Ectodermal cell (in vitro differentiated cells): Measurements from ENCODE around the gene SLC25A13.

Experiments used
- H3K27ac ChIP-seq: 2 replicates; pipeline ENCODE4 v1.7.0; 2013; ENCODE audit warnings: mild to moderate bottlenecking, low read depth, low read length; ENCODE audit not compliant: insufficient read depth, poor library complexity, severe bottlenecking
- H3K27me3 ChIP-seq: 2 replicates; pipeline ENCODE4 v1.7.0; 2013; ENCODE audit warnings: mild to moderate bottlenecking, low read length; ENCODE audit not compliant: insufficient read depth, control insufficient read depth, poor library complexity, severe bottlenecking
- H3K36me3 ChIP-seq: one replicate; pipeline ENCODE4 v1.7.0; 2013; ENCODE audit warnings: low read length; ENCODE audit not compliant: control insufficient read depth, insufficient read depth
- H3K4me1 ChIP-seq: one replicate; pipeline ENCODE4 v1.7.0; 2013; ENCODE audit warnings: low read length; ENCODE audit not compliant: control insufficient read depth, insufficient read depth
- H3K4me3 ChIP-seq: 2 replicates; pipeline ENCODE4 v1.7.0; 2013; ENCODE audit warnings: low read depth, low read length, control low read depth; ENCODE audit not compliant: insufficient read depth
- H3K9me3 ChIP-seq: 2 replicates; pipeline ENCODE4 v1.7.0; 2013; ENCODE audit warnings: mild to moderate bottlenecking, low read length, moderate library complexity; ENCODE audit not compliant: control insufficient read depth
- WGBS, 2 experiments: methylation state at CpG; one replicate each; pipeline ENCODE4 v1.1.7; 2013; ENCODE audit warnings: missing lambda C conversion rate in 2 of 2; 5-methylcytosine and 5-hydroxymethylcytosine counted together

The SLC25A13 gene

DNA sequence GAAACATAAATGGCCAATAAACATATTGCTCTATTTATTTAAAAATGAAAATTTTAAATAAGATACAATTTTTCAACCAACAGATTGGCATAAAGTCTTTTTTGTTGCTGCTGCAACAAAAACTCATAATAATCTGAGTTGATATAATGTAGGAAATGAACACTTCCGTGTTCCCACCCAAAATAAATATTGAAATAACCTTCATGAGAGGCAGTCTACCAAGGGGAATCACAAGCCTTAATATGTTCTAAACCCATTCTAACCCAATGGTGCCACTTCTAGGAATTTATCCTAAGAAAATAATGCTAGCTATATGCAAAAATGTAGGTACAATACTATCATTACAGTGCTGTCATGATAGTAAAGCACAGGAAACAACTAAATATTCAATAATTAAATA lies 39.1 kb downstream of the SLC25A13 start:
- H3K27me3 ChIP-seq, result no peaks in the 10 kb centered on the region
- H3K4me3 ChIP-seq, result no peak overlapping the region
- 78% methylated on average over 1 of the region's 1 CpG; no CpG with 5 or more reads in 1 of the 2 experiments for WGBS, 2 experiments
- H3K27ac ChIP-seq, result no peak overlapping the region
- H3K36me3 ChIP-seq, result no peaks in the 10 kb centered on the region
- H3K4me1 ChIP-seq, result no peaks in the 10 kb centered on the region
- H3K9me3 ChIP-seq, result no peaks in the 10 kb centered on the region

DNA sequence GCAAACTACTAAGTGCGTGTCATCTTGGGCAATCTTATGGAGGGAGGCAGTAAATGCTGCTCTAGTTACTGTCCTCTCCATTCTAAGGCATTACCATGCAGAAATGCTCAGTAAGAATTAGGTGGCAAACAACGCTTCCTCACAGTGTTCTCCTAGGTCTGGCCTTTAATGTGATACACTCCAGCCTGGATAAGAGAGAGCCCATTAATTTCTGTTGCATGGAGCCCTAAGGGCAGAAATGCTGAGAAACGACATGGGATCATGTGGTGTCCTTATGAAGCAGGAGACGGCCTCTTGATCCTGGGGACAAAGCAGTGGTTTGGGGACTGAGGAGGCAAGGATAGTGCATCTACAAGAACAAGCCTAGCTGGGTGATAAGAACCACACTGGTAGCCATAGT lies 44.0 kb downstream of the SLC25A13 start:
- no peaks in the 10 kb centered on the region for H3K9me3 ChIP-seq
- H3K27me3 ChIP-seq, result no peaks in the 10 kb centered on the region
- no peaks in the 10 kb centered on the region for H3K4me1 ChIP-seq
- H3K36me3 ChIP-seq, result peaks cover 8% of the 10 kb centered on the region
- no peak overlapping the region for H3K4me3 ChIP-seq
- H3K27ac ChIP-seq, result no peak overlapping the region
- WGBS, 2 experiments, result 92 to 93% methylated on average over 4 of the region's 4 CpGs

DNA sequence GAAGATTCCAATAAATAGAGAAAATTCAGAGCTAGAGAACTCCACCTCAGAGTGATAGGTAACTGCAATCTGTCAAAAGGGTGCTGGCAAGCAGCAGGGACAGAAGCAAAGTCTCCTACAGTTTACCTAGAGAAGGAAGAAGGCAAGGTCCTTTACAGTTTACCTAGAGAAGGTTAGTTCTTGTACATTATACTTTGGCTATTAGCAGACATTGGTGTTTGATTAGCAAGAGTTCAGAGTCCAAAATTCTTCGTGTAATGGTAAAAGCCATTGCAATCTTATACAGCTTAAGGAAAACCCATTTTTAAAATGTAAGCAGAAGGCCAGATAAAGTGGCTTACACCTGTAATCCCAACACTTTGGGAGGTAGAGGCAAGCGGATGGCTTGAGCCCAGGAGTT lies 45.9 kb downstream of the SLC25A13 start:
- Histone ChIP-seq H3K27ac (no peak overlapping the region), H3K9me3 (no peaks in the 10 kb centered on the region), H3K27me3 (no peaks in the 10 kb centered on the region), H3K4me3 (no peak overlapping the region), H3K4me1 (no peaks in the 10 kb centered on the region), H3K36me3 (peaks cover 8% of the 10 kb centered on the region)
- WGBS, 2 experiments, result 89 to 95% methylated on average over 2 of the region's 2 CpGs

DNA sequence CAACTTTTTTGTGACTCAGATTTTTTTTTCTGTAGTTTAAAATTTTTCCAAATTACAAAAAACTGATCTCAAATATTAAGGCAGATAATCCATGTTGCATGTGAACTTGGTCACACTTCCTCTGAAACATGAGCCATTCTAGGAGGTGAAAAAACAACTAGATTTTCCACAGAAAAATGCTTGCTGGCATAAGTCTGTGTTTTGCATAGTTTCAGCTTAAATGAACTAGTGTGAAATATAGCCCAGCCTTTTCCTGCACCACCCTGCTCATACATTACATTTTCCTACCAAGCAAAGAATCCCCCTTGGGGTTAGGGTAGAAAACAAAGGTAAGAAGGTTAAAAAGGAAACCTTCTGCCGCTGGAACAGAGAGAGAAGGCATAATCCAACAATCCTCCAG lies 48.2 kb downstream of the SLC25A13 start:
- Histone ChIP-seq H3K27ac (no peak overlapping the region), H3K4me3 (no peak overlapping the region), H3K36me3 (peaks cover 8% of the 10 kb centered on the region), H3K9me3 (no peaks in the 10 kb centered on the region), H3K27me3 (no peaks in the 10 kb centered on the region), H3K4me1 (no peaks in the 10 kb centered on the region)
- 89 to 100% methylated on average over 1 of the region's 1 CpG for WGBS, 2 experiments

DNA sequence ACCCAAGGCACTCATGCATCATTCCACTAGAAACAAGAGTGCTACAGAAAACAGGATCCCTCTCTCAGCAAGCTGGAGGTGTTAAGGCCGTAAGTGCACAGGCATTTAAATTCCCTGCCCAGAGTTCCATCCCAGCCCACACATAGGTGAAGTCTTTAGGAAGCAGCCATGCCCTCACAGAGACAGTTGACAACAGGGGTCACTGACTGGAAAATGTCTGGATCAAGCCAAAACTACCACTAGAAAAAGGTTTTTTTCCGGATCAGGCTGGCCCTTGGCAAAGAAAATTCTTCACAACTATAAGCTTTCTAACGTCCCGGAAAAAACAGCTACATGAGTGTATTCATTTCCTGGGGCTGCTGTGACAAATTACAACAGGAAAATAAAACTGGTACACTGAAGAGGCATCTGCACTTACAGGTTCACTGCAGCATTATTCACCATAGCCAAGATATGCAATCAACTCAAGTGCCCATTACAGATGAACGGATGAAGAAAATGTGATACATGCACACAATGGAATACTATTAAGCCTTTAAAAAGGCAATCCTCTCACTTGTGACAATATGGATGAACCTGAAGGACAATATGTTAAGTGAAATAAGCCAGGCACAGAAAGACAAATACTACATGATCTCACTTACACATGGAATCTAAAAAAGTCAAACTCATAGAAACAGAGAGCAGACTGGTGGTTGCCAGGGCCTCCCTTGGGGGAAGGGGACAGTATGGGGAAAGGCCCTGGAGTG lies 52.5 kb downstream of the SLC25A13 start:
- Histone ChIP-seq H3K27me3 (no peaks in the 10 kb centered on the region), H3K4me1 (no peaks in the 10 kb centered on the region), H3K36me3 (no peaks in the 10 kb centered on the region), H3K9me3 (no peaks in the 10 kb centered on the region), H3K27ac (no peak overlapping the region), H3K4me3 (no peak overlapping the region)
- WGBS, 2 experiments, result 92 to 97% methylated on average over 5 of the region's 5 CpGs

DNA sequence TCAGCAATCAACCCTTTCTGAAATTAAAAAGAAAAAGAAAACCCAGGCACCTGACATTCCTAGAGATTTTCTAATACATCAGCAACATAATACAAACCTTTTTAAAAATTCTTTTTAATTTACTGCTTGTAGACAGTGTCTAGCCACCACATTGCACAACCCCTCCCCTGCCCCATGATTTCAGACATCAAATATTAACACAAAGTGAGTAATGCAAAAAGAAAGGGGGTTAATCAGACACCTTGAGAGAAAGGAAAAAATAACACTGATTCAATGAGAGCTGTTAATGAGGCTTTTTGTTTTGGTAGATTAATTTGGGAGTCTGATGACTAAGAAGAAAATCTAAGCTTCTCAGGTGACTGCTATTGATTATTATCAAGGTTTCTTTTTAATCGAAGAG lies 55.3 kb downstream of the SLC25A13 start:
- 86% methylated on average over 1 of the region's 1 CpG; no CpG with 5 or more reads in 1 of the 2 experiments for WGBS, 2 experiments

DNA sequence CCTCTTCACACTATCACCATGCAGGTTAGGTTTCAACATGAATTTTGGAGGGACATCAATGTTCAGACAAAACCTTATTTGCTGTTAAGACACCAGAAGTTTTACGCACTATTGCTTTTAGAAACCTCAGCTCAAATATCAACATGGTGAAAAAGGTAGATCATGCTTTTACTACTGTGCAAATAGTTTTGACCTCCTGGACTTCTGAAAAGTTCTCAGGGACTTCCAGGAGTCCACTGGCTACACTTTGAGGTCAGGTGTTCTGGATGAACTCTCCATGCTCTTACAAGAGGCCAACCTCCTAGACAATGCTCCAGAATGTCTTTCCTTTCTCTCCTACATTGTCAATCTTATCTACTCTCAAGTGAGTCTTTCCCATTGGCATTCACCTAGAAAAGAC lies 55.9 kb downstream of the SLC25A13 start:
- Histone ChIP-seq H3K36me3 (no peaks in the 10 kb centered on the region), H3K27me3 (no peaks in the 10 kb centered on the region), H3K4me1 (no peaks in the 10 kb centered on the region), H3K27ac (no peak overlapping the region), H3K4me3 (no peak overlapping the region), H3K9me3 (no peaks in the 10 kb centered on the region)
- WGBS, 2 experiments, result 91 to 93% methylated on average over 1 of the region's 1 CpG

More for the DNA sequence above, 55.3 kb downstream of the SLC25A13 start:
- Histone ChIP-seq H3K9me3 (no peaks in the 10 kb centered on the region), H3K36me3 (no peaks in the 10 kb centered on the region), H3K4me3 (no peak overlapping the region), H3K27me3 (no peaks in the 10 kb centered on the region), H3K4me1 (no peaks in the 10 kb centered on the region), H3K27ac (no peak overlapping the region)

DNA sequence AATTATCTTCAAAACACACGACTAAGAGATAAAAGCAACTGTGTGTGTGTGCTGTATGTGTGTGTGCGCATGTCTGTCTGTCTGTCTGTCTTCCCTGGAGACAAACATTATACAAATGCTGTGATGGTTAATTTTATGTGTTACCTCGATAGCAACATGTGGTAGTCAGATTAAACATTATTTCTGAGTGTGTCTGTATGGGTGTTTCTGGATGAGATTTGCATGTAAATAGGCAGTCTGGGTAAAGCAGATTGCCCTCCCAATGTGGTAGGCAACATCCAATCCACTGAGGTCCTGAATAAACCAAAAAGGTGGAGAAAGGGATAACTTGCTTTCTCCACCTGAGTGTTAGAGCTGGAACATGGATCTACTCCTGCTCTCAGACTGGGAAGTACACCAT lies 67.9 kb downstream of the SLC25A13 start:
- no peak overlapping the region for H3K4me3 ChIP-seq
- whole genome bisulfite sequencing, 2 experiments, result 96 to 97% methylated on average over 3 of the region's 3 CpGs
- no peaks in the 10 kb centered on the region for H3K9me3 ChIP-seq
- H3K36me3 ChIP-seq, result no peaks in the 10 kb centered on the region
- H3K27ac ChIP-seq, result no peak overlapping the region
- H3K27me3 ChIP-seq, result no peaks in the 10 kb centered on the region
- H3K4me1 ChIP-seq, result no peaks in the 10 kb centered on the region

DNA sequence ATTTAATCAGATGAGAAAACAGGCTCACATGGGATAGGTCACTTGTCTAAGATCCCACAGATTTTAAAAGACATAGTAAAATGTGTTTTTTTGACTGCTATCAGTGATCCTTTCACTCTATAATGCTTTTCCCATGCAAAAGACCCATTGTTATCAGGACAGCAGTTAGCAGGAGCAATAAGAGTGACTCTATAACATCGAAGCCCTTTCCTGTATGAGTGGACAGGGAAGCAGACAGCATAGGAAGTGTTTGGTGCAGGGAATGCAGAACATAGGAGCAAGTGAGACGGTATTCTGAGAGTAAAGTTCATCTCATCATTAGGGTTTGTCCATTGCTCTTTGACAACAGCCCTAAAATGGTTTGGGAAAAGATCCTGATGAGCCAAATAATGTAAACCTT lies 68.5 kb downstream of the SLC25A13 start:
- H3K27ac ChIP-seq, result no peak overlapping the region
- no peaks in the 10 kb centered on the region for H3K36me3 ChIP-seq
- H3K27me3 ChIP-seq, result no peaks in the 10 kb centered on the region
- WGBS, 2 experiments, result 93 to 100% methylated on average over 2 of the region's 2 CpGs
- H3K4me3 ChIP-seq, result no peak overlapping the region
- H3K9me3 ChIP-seq, result no peaks in the 10 kb centered on the region
- no peaks in the 10 kb centered on the region for H3K4me1 ChIP-seq

DNA sequence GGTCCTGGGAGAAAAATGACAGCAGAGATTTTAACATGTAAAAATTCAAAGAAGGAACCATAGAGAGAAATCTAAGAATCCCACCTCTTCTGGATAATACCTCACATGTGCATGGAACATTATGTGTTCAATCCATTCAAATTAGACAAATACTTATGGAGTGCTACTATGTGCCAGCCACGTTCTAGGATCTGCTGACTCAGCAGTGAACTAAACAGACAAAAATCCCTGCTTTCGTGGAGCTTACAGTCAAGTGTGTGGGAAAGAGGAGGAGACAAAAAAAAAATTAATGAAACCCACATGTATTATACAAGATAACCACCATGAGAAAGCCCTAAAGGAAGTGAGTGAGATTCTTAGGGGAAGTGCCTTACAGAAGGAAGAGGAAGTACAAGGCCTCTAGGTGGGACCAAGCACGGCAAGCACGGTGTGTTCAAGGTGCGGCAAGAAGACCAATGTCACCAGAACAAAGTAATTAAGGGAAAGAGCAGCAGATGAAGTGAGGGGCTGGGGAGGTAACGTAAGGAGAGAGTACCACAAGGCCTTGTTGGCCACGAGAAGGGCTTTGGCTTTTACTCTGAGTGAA lies 71.0 kb downstream of the SLC25A13 start:
- H3K4me3 ChIP-seq, result no peak overlapping the region
- H3K36me3 ChIP-seq, result no peaks in the 10 kb centered on the region
- H3K4me1 ChIP-seq, result no peaks in the 10 kb centered on the region
- H3K9me3 ChIP-seq, result no peaks in the 10 kb centered on the region
- WGBS, 2 experiments, result 90 to 96% methylated on average over 7 of the region's 7 CpGs
- H3K27ac ChIP-seq, result no peak overlapping the region
- no peaks in the 10 kb centered on the region for H3K27me3 ChIP-seq
